Measurements from ENCODE around the gene RUNX2.

GRCh38 chr6:45299096-45299581, 29.0 kb upstream of the RUNX2 start:
- TF ChIP-seq GATA2 (IDR thresholded peaks at IDR 0.05; ENCODE audit: low read depth, low read length) (no peak), GATA3 (IDR thresholded peaks at IDR 0.05; ENCODE audit: low read depth, low read length) (no peak)

Measured in SH-SY5Y (cell line).